ENCODE data around the gene ZNF536.
"Not testable (repeated sequence)": the region's sequence is repeated elsewhere in the genome, so short reads cannot be mapped to it uniquely, and the experiment has no call there.

Gene ZNF536

DNA sequence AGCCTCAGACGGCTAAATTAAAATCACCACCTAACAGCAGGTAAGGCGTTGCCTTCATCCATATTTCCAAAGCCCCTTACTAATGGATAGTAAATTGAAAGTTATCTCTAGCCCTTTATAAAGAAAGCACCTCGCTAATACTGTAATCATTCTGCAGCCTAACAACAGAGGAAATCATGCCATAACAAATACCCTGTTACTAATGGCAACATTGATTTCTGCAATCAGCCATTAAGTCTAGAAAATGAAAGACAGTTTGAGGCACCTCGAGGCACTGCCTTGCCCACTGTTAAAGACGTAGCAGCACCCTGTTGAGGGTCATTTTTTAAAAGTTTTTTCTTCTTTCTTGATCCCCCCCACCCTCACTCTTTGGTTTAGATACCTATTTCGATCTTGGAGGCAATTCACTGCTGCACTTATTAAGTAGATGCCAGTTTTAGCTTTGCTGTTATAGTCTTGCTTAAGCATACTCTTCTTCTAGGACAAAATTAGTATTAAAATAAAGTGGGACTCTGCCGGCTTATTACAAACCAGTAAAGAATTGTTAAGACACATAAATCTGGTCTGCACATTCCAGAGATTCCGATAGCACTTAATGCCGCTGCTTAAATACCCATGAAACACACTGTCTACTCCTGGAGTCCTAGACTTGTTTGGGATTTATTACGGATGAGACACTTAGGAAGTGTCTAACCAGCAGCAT is 74.8 kb downstream of the ZNF536 start:
- DNase-seq (ENCODE audit: low read depth) = no peak

GRCh38 chr19:30447553-30447870 is 75.3 kb downstream of the ZNF536 start:
- no peak for DNase-seq (ENCODE audit: low read depth)

DNA sequence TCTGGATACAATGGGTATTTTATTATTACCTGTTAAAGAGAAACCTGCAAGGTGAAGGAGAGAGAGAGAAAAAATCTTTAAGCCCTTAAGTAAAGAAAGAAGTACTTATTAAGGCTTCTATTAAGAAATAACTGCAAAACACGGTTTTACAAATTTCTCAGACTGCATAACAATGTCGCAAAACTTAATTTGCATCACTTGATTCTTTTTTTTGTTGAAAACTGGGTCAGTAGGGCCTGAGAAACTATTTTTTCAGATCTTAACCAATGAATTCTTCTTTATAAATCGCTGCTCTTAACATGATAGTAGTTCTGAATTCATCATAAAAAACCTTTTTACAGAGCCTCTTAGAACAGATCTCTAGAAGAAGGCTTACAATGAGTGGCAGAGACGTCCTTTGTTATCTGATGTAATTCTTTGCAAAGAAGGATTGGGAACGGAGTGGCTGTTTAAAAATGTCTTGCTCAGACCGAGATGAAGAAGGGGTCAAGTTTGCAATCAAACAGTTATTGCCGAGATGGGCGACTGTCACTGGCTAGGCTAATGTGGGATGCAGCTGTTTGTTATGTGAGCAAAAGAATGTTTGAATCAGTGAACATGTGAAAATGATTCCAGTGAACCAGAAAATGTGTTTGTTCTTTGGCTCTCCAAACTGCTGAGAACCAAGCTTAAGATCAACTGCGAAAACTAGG is 76.3 kb downstream of the ZNF536 start:
- DNase-seq (ENCODE audit: low read depth) = no peak

DNA sequence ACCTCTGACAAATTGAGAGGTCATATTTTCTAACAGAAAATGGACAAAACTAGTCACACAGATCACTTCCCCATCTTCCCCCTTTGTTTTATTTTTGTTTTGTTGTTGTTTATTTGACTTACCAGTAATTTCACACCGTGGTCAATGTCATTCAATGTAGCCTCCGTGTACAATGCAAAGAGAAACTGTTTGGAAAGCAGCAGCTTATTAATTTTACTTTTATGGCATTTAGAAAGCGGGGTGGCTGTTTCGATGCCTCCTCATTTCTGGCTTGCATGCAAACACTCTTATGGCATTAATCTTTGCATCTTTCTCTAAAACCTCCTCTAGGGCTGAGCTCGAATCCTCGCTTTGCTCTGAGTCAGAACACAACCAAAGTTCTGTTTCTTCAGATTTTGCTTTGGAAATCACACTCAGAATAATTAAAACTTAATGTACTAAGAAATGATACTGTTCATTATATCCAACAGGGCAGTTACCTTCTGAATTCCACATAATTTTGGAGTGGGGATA is 77.0 kb downstream of the ZNF536 start:
- no peak for DNase-seq (ENCODE audit: low read depth)

DNA sequence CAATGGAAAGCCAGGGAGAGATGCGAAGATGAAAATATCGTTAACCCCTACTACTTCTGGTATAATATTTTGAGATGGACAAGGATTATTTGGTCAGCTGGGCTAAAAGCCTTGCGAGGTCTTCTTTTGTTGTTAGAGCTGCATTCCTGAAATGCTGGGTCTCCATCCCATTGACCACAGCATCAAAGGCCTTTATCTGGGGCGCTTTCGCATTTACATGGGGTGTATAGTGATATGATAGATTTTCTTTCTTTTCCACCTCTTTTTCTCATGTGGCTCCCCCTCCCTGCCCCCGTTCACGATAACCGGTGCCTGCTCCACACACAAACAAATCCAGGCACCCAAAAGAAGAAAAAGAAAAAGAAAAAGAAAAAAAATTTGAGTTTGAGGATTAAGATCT is 77.5 kb downstream of the ZNF536 start:
- DNase-seq (ENCODE audit: low read depth) = no peak

DNA sequence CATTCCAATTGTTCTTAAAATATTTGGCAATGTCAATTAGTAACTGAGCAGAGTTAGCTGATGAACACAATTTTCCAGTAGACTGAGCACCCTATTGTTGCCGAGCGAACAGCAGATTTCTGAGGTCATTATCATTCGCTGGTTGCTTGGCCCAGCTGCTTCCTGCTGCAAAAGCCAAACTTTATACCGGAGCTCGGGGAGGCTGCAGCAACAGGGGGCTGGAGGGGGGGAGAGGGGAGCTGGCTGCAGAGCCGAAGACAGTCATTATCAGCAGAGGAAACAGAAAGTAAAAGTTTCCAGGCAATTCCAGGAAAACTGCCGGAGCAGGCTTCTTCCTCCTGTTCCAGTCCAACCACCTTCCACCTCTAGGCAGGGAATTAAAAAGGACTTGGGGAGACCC is 77.9 kb downstream of the ZNF536 start:
- no peak for DNase-seq (ENCODE audit: low read depth)

DNA sequence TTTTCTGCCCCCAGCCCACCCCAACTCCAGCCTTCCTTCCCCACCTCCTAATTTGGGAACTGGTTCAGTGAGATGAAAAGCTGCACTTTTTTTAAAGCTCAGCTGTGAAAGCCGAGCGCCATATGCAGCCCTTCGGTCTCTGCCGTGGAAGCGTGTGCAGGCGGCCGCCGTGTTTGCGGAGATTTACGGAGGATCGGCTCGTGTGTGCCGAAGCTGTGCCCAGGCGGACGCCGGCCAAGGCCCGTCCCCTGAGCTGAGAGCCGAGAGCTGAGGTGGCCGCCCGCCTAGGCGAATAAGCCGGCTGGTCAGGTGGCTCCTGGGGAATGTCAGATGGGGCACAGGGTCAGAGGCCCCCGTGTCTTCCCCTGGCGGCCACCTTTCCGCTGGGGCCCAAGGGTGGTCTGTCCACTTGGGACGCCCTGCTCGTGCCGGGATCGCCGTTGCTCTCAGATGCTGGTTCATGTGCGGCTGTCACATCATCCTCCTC is 78.7 kb downstream of the ZNF536 start:
- DNase-seq (ENCODE audit: low read depth) = no peak

DNA sequence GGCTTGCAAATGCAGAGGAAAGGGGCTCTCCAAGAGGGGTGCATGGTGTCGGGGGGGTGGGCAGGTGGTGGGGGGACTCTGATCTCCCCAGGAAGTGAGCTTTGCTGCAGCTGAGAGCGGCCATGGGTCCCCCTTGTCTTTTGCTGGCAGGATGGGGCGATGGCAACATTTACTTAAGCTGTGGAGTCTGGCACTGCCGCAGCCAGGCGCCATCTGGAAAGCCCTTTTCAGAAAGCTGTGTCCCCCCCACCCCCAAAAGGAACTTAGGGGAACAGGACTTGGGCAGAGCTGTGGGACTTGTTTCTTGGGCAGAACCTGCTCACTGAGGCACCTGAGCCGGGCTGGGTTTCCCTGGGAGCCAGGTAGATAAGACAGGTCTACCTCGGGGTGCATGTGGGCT is 80.7 kb downstream of the ZNF536 start:
- DNase-seq (ENCODE audit: low read depth) = no peak

DNA sequence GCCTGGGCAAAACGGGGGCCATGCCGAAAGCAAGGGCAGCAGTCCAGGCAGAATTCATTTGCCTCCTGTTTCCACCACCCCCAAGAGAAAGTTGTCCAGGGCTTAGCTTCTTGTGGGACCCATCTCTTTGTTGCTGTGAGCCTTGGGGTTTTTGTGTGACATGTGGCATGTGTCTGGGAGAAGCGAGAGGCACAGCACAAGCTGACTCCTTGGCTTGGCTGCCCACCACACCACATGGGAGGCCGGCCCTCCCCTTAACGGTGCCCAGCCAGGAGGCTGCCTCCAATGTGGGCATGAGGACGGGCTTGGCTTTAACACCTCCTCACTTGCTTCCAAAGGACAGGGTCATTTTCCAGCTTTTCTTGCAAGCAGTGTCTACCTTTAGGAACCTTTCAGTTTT is 81.6 kb downstream of the ZNF536 start:
- DNase-seq (ENCODE audit: low read depth) = no peak

- no peak for DNase-seq (ENCODE audit: low read depth)
Observed at GRCh38 chr19:30455881-30456280, 83.7 kb downstream of the ZNF536 start.

DNA sequence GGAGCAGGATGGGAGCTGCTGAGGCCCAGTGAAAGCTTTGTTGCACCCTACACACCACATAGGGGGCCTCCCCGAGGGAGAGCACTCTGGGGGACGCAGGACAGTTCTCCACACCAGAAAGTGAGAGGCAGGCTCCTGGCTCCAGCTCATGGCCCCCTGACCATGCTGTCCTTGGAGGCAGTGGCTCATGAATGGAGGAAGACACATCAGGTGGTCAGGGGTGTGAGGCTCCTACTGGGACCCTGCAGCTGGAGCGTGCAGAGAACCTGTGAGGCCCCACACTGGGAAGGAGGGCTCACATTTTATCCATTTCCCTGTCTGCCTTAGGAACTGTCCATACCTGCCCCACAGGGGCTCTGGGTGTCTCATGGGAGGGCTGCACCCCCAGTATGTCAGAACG is 85.3 kb downstream of the ZNF536 start:
- DNase-seq (ENCODE audit: low read depth) = no peak

GRCh38 chr19:30459859-30460258 is 87.7 kb downstream of the ZNF536 start:
- DNase-seq (ENCODE audit: low read depth) = no peak

DNA sequence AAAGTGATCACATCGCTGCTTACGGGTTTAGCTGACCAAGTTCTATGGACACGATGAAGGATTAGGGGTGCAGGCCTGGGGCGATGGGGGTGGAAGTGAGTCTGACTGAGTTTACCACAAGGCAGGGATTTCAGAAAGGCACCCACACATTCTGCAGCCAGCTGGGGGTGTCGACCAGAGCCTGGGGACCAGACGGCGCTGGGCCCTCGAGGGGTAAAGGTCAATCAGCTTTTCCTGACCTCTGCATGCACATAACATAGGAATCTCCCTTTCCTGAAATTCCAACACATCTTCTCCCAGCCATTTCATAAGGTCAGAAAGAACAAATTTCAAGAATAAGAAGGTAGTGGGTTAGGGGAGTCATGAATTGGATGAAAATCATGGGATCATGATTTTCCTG is 92.0 kb downstream of the ZNF536 start:
- DNase-seq (ENCODE audit: low read depth) = no peak

GRCh38 chr19:30466598-30466997 is 94.4 kb downstream of the ZNF536 start:
- not testable (repeated sequence) for DNase-seq (ENCODE audit: low read depth)

- no peak for DNase-seq (ENCODE audit: low read depth)
Observed at GRCh38 chr19:30467239-30467638, 95.1 kb downstream of the ZNF536 start.

DNA sequence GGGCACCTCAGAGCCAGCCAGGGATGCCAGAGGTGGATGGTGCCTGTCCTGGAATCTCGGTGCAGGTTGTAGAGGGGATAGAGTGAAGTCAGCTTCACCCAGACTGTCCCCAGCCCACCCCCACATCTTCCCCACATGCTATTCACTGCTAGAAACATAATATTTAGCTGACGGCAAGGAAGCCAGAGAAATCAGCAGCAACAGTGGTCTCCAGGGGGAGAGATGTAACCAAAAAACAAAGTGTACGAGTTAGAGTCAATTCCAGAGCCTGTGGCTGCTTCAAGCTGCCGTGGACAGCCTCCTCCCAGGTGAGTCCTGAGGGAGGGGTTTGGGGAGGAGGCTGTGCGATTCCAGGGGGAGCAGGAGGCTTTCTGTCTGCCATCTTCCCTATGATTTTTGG is 97.6 kb downstream of the ZNF536 start:
- DNase-seq (ENCODE audit: low read depth) = no peak

GRCh38 chr19:30471441-30471840 is 99.3 kb downstream of the ZNF536 start:
- no peak for DNase-seq (ENCODE audit: low read depth)

DNA sequence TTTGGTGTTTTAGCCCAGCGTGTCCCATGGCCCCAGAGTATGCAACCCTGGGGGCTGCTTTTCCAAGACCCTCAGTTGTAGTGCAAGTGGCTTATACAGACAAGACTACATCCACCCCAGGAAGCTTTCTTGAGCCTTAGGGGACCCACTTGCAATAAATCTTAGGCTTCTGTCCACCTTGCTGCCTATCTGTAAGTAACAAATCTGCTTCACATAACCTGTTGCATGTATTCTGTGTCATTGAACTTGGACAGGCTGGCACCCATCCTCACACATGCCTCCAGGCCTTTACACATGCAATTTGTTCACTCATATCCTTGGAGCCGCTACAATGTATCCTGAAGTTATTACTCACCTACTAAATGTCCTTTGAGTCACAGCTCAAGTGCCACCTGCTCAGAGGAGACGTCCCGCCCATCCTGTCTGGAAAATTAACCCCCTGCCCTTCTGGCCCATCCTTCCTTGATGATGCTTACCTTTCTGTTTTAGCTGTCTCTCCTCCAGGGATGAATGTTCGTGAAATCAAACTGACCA is 101.2 kb downstream of the ZNF536 start:
- DNase-seq (ENCODE audit: low read depth) = no peak

GRCh38 chr19:30476997-30477396 is 104.8 kb downstream of the ZNF536 start:
- DNase-seq (ENCODE audit: low read depth) = no peak

DNA sequence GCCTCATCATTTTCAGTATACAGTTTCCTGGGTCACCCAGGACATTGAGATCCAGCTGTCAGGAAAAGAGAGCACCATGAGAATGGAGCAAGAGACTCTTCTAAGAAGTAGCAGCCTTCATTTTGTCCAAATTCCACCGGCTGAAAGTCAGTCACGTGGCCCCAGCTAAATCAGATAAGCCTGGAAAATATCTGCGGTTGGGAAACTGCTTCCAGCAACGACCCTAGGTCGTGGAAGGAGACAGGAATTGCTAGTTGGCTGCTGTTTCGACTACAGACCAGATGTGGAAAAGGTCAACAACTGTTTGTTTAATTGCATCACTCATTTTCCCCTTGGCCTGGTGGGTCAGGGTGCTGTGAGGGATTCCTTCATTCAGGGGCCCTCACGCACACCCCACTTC is 107.0 kb downstream of the ZNF536 start:
- DNase-seq (ENCODE audit: low read depth) = no peak

DNA sequence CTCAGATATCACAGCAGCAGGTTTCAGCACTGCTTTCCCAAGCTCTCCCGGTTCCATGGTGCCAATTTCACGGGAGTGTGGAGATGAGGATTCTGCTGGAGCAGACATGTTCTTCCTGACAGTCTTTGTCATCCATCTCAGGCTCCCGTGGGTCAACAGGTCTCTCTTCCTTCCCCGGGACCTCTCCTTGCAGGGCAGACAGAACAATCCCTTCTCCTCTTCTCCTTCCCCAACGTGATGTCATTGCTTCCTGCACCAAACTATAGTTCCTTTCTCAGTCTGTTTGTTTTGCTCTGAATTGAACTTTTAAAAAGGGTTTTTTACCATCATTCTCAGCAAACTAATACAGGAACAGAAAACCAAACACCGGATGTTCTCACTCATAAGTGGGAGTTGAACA is 107.9 kb downstream of the ZNF536 start:
- no peak for DNase-seq (ENCODE audit: low read depth)

- DNase-seq (ENCODE audit: low read depth) = no peak
Observed at GRCh38 chr19:30481063-30481462, 108.9 kb downstream of the ZNF536 start.

- no peak for DNase-seq (ENCODE audit: low read depth)
Observed at GRCh38 chr19:30481823-30482222, 109.6 kb downstream of the ZNF536 start.

GRCh38 chr19:30482956-30483355 is 110.8 kb downstream of the ZNF536 start:
- DNase-seq (ENCODE audit: low read depth) = no peak

Measured in HS-5 (cell line).